ENCODE results near the gene CXCR6.

DNA sequence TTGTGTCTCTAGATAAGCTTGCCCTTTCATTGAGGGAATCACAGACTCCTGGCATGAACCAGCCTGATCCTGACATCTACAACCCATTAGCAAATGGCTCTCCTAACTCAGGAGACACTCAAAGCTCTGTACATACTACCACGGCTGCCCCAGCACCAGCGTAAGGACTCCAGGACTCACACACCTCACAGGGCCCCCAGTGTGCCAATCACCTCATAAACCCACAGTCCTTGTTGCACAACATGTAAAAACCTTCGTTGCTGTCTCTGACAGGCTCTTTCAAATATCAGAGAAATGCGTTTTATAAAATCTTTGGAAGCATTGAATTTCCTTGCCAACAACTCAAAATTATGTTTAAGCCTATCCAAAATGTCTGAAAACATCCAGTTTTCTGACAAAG lies 45.1 kb downstream of the CXCR6 start:
- TF ChIP-seq, protein P1, sequence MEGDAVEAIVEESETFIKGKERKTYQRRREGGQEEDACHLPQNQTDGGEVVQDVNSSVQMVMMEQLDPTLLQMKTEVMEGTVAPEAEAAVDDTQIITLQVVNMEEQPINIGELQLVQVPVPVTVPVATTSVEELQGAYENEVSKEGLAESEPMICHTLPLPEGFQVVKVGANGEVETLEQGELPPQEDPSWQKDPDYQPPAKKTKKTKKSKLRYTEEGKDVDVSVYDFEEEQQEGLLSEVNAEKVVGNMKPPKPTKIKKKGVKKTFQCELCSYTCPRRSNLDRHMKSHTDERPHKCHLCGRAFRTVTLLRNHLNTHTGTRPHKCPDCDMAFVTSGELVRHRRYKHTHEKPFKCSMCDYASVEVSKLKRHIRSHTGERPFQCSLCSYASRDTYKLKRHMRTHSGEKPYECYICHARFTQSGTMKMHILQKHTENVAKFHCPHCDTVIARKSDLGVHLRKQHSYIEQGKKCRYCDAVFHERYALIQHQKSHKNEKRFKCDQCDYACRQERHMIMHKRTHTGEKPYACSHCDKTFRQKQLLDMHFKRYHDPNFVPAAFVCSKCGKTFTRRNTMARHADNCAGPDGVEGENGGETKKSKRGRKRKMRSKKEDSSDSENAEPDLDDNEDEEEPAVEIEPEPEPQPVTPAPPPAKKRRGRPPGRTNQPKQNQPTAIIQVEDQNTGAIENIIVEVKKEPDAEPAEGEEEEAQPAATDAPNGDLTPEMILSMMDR (IDR thresholded peaks at IDR 0.05): no peak
- no peak for TF ChIP-seq POLR2A (IDR thresholded peaks at IDR 0.05)

Measured in lower leg skin (tissue), 3 donors.